Activated B cell treated with CpG ODN at 0.5 μM for 24 hours (primary cell): ENCODE data around the gene SREBF2. TPM values are rescaled to one million over a fixed set of nuclear protein-coding genes. Genes with fewer than 3 reads are reported as not detected.

Source experiments
- ATAC-seq: fragments of 200-7000 bp; cut with Tn5 transposase; one replicate; pipeline ENCODE4 v1.10.0; 2021; ENCODE audit warnings: low read depth, mild to moderate bottlenecking, moderate library complexity
- CTCF ChIA-PET: fragments of 350-600 bp; sonication (Branson Sonifier 250); formaldehyde crosslinking; loops from one replicate; lab custom pipeline; 2021; ENCODE audit warnings: antibody characterized with exemption; lab: Charles Lee
- POLR2A ChIA-PET: fragments of 350-600 bp; sonication (Branson Sonifier 250); formaldehyde crosslinking; loops from one replicate; lab custom pipeline; 2021; ENCODE audit warnings: antibody characterized with exemption; lab: Charles Lee
- DNase-seq: peaks from one replicate; pipeline ENCODE4 v3.0.0; 2022
- H3K27ac Mint-ChIP-seq: one replicate; pipeline ENCODE4 v1.8.0; 2020; ENCODE audit warnings: mixed read lengths
- H3K27me3 Mint-ChIP-seq: one replicate; pipeline ENCODE4 v1.8.0; 2021; ENCODE audit warnings: mixed read lengths
- H3K36me3 Mint-ChIP-seq: one replicate; pipeline ENCODE4 v1.8.0; 2021; ENCODE audit warnings: low read depth, mixed read lengths
- H3K4me1 Mint-ChIP-seq: one replicate; pipeline ENCODE4 v1.8.0; 2021; ENCODE audit warnings: mixed read lengths
- H3K4me3 Mint-ChIP-seq: one replicate; pipeline ENCODE4 v1.8.0; 2020; ENCODE audit warnings: mild to moderate bottlenecking, mixed read lengths
- H3K9me3 Mint-ChIP-seq: one replicate; pipeline ENCODE4 v1.8.0; 2020; ENCODE audit warnings: mixed read lengths
- CTCF ChIP-seq: fragments of 200-600 bp; IDR thresholded peaks from one replicate; pipeline ENCODE4 v1.8.0; 2022; ENCODE audit warnings: antibody characterized with exemption, mild to moderate bottlenecking
- intact Hi-C: fragments of 100-400 bp; cut with micrococcal nuclease; formaldehyde crosslinking; loops from one replicate; pipeline ENCODE4 v1.15.1; 2024
- total RNA-seq: library from RNA; stranded (reverse); gene quantifications from 2 replicates; pipeline ENCODE4 v1.2.3, GENCODE V29; 2022

The SREBF2 gene
- total RNA-seq, 1 donor from 2014 or later, result 307 TPM

- Mint-ChIP-seq H3K36me3 (peaks cover 72% of the 10 kb centered on the region), H3K27me3 (no peaks in the 10 kb centered on the region), H3K4me3 (no peak overlapping the region), H3K4me1 (peaks cover 75% of the 10 kb centered on the region), H3K9me3 (no peaks in the 10 kb centered on the region), H3K27ac (peak overlapping the region; percentile 50)
- TF ChIP-seq CTCF, result no peak
- POLR2A ChIA-PET, result interaction anchor here (0.6 to 9.9 kb wide), 5 partner anchors 11 to 89 kb away, joined by 3 to 166 read pairs (median 4); partner anchors contain the start of genes CCDC134 and TNFRSF13C
- ATAC-seq, result no peak
- intact Hi-C loops, result no loop called here
- DNase-seq, result no peak
- CTCF ChIA-PET, result interaction anchor here (0.8 kb wide), 1 partner anchor 139 kb away, joined by 3 read pairs; no protein-coding TSS in a partner anchor
These were observed 3.6 kb downstream of the SREBF2 start for GRCh38 chr22:41836551-41836950.

GRCh38 chr22:41838842-41839618, 6.1 kb downstream of the SREBF2 start:
- peaks cover 75% of the 10 kb centered on the region for H3K36me3 Mint-ChIP-seq
- no peak for TF ChIP-seq CTCF
- H3K27ac Mint-ChIP-seq, result peak overlapping the region; percentile 67
- ChIA-PET POLR2A (interaction anchor here (1.0 to 1.6 kb wide), 6 partner anchors 7 to 108 kb away, joined by 3 to 10 read pairs (median 5); partner anchors contain the start of genes CCDC134 and CENPM), CTCF (no interaction called here)
- intact Hi-C loops, result no loop called here
- H3K4me1 Mint-ChIP-seq, result peaks cover 79% of the 10 kb centered on the region
- ATAC-seq (no peak), DNase-seq (no peak)
- H3K4me3 Mint-ChIP-seq, result no peak overlapping the region
- H3K27me3 Mint-ChIP-seq, result no peaks in the 10 kb centered on the region
- H3K9me3 Mint-ChIP-seq, result no peaks in the 10 kb centered on the region

- intact Hi-C loops, result no loop called here
- Mint-ChIP-seq H3K27me3 (no peaks in the 10 kb centered on the region), H3K27ac (peak overlapping the region; percentile 57), H3K4me3 (no peak overlapping the region), H3K4me1 (peaks cover 81% of the 10 kb centered on the region), H3K36me3 (peaks cover 71% of the 10 kb centered on the region), H3K9me3 (no peaks in the 10 kb centered on the region)
- CTCF ChIA-PET, result no interaction called here
- no peak for DNase-seq
- TF ChIP-seq CTCF, result no peak
- no peak for ATAC-seq
- POLR2A ChIA-PET, result interaction anchor here (1.0 to 1.6 kb wide), 5 partner anchors 8 to 106 kb away, joined by 3 to 10 read pairs (median 6); partner anchors contain the start of genes CCDC134 and CENPM
These were observed 7.3 kb downstream of the SREBF2 start for GRCh38 chr22:41840216-41840615.

GRCh38 chr22:41841085-41841712, 8.3 kb downstream of the SREBF2 start:
- peaks cover 71% of the 10 kb centered on the region for H3K36me3 Mint-ChIP-seq
- DNase-seq, result no peak
- no peaks in the 10 kb centered on the region for H3K27me3 Mint-ChIP-seq
- TF ChIP-seq CTCF, result no peak
- H3K4me3 Mint-ChIP-seq, result no peak overlapping the region
- peaks cover 85% of the 10 kb centered on the region for H3K4me1 Mint-ChIP-seq
- no peak for ATAC-seq
- intact Hi-C loops, result no loop called here
- H3K9me3 Mint-ChIP-seq, result no peaks in the 10 kb centered on the region
- H3K27ac Mint-ChIP-seq, result peak overlapping the region; percentile 46
- ChIA-PET POLR2A (interaction anchor here (1.0 to 4.5 kb wide), 3 partner anchors 8 to 105 kb away, joined by 3 to 40 read pairs (median 10); partner anchors contain the start of gene SREBF2), CTCF (interaction anchor here (1.3 kb wide), 2 partner anchors 16 to 144 kb away, joined by 3 to 4 read pairs; no protein-coding TSS in a partner anchor)
